Measurements from ENCODE around the gene NEURL4.

Gene NEURL4

DNA sequence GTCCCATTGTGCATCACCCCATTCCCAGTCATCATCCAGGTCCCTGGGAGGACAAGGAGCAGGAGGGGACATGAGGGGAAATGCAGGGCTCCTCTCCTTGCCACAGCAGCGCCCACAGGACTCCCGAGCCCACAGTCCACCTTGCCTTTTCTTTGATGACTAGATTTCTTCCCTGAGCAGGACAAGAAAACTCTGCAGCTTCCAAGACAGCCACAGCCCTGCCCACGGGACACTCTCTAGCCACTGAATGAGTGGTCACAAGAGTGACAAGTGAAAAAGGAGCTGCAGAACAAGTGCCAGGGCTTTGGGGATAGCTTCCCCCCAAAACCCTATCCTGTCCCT lies 4.7 kb downstream of the NEURL4 start:
- DNase-seq (ENCODE audit: extremely low read depth in 1 of 2, low read depth in 1 of 2), result no peak

DNA sequence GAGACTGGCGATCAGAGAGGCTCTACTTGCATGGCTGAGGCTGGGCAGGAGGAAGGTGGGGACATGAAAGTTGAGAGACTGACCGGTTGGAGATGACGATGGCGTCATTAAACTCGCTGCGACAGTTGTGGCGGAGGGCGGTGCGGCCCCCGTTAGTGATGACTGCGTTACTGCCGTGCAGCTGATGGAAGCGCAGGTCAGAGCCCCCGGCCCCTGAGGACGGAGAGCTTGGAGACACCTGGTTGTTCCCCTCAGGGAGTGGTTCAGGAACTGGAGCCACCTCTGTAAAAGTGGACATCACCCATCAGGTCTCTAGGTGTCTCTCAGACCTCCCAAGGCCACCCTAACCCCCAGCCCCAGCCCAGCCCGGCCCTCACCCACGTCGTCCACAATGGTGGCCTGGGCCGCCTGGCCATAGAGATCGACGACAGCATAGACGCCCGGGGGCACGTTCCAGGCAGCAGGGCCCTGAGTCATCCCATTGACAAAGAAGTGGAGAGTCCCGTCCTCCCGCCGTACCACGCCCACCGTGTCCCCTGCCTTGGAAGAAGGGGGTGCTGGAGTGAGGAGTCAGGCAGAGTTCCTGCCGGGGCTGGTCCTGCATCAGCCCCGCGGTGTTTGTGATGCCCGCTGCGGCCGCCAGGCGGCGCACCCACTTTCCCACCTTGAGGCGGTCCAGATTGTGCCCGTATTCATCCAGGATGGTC lies 5.3 kb downstream of the NEURL4 start:
- peak in 1 of 2 donors; percentile 56 for DNase-seq (ENCODE audit: extremely low read depth in 1 of 2, low read depth in 1 of 2)

GRCh38 chr17:7322520-7323194 lies 6.5 kb downstream of the NEURL4 start:
- no peak for DNase-seq (ENCODE audit: extremely low read depth in 1 of 2, low read depth in 1 of 2)

GRCh38 chr17:7321466-7321865 lies 7.7 kb downstream of the NEURL4 start:
- DNase-seq (ENCODE audit: extremely low read depth in 1 of 2, low read depth in 1 of 2), result no peak

- DNase-seq (ENCODE audit: extremely low read depth in 1 of 2, low read depth in 1 of 2), result no peak
Measured at GRCh38 chr17:7318121-7318860, 10.8 kb downstream of the NEURL4 start.

GRCh38 chr17:7317161-7317803 lies 11.9 kb downstream of the NEURL4 start:
- DNase-seq (ENCODE audit: extremely low read depth in 1 of 2, low read depth in 1 of 2), result no peak

DNA sequence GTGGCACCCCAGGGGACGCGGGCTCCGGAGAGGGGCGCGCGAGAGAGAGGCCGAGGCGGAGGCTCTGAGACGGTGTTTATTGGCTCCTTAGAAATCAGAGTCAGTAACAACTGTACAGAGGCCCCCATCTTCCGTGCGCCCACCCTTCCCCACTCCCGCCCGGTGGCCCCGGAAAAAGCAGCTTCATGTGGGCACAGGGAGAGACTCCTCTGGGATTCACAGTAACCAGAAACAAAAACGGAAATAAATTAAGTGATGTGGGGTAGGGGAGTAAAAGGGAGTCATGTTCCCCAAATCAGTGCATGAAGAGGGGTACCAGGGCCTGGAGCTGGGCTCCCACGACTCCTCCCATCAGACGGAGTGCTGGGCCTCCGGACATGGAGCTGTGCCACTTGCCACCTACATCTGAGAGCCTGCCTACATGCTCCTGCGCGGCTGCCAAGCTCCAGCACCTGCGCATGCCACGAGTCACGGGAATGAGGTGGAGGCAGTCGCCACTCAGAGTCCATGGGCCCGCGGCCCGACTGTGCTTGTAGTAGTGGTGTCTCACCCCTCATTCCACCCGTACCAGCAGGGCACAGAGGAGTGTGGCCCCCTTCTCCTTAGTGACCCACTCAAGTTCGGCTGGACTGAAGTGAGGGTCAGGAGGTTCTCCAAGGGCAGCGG lies 13.4 kb downstream of the NEURL4 start:
- DNase-seq (ENCODE audit: extremely low read depth in 1 of 2, low read depth in 1 of 2), result no peak

DNA sequence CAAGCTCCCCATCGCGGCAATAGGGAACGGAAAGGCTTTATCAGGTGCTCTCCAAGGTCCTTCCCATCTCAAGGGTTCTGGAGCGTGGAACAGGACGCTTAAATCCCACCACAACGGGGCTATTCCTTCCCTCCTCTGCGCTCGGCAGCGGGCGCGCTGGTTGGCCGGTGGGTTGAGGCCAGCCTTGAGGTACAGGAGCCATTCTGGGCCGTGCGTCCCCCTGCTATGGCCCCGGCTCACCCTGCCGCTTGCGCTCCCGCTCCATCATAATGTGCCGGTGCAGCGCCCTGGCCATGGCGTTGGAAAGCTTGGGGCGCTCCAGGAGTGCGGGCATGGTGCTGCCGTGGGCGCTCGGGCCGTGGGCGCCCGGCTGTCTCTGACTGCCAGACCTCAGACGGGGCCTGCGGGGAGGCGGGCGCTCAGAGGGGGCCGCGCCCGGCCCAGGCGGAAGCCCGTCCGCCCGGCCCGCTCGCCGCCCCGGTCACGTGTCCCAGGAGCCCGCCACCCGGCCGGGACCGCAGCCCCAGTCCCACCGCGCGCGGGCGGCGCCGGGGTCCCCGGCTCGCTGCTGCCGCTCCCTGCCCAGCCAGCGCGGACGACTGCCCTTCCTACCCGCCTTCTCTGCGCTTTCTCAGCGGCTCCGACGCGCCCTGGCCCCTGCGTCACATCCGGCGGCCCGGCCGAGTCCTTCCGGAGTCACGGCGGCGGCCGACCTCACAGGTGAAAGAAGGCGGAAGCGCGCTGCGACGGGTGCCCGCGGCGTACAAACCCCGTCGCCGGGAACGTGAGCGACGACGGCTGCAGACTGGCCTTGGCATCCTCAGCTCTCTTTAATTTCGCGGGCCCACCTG lies 14.2 kb downstream of the NEURL4 start, which contains the start of gene GPS2:
GPS2 (minus strand) TSS at position 642 of the 851 bp plus-strand sequence; CDS start at position 334, 308 bp downstream.
- peak; percentile 76 to 91 for DNase-seq (ENCODE audit: extremely low read depth in 1 of 2, low read depth in 1 of 2)

DNA sequence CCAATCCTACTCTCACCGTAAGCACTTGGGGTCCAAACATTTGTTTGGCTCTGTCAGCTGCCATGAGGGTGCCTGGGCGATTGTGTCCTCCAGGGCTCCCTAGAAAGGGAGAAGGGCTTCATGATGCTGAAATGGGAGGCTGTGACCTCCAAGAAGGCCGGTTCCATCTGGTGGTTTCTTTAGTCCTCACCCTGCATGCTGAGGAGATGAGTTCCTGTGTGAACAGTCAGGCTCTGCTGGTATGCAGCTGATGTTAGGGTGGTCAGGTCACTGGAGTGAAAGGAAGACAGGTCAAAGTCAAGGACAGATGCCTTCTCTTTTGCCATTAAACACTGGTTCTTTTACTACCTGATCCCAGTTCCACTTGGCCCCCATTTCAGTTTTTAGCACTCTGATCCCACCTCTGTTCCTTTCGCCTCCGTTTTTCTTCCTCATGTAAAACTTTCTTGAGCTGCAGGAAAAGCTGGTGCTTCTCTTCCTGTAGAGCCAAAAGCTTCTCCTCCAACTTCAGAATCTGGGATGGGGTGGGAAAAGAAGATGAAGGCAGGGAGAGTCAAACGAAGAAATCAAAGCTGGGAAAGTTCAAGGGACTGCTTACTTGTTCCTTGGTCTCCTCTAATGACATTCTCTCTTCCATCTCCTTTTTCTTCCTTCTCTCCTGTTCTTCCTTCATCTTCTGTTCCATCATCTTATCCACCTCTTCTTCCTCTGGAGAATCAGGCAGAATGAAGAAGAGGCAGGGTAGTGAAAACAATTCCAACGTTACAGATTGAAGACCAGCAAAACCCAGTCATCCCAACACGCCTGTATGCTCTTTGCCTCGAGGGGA lies 15.0 kb downstream of the NEURL4 start:
- DNase-seq (ENCODE audit: extremely low read depth in 1 of 2, low read depth in 1 of 2), result no peak

- no peak for DNase-seq (ENCODE audit: extremely low read depth in 1 of 2, low read depth in 1 of 2)
Measured at GRCh38 chr17:7313088-7313889, 15.8 kb downstream of the NEURL4 start.

DNA sequence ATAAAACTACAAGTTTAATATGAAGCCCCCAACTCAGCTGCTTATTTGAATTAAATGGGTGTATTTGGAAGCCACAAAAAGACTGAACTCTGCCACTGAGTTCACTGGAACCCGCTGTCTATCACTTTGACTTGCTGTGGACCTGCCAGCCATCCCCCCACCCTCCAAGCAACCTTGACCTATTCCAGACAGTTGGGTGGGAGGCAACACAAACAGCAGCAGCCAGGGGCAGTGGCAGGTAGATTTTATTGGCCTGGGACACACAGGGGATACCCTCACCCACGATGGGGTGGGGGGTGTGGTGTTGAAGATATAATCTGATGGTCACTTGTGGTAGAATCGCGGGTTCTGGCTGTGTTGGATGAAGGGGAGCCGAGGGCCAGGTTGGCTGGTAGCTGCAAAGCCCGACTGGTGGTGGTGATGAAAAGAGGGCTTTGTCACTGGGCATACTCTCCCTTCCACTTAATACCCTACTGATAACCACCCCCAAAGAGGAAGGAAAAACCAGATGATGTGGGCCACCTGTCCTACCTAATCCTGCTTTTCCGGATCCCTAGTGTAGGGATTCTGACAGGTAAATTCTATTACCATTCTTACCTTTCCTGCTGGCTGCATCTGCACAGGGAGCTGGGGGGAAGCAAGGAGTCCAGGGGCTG lies 16.6 kb downstream of the NEURL4 start:
- DNase-seq (ENCODE audit: extremely low read depth in 1 of 2, low read depth in 1 of 2), result no peak

DNA sequence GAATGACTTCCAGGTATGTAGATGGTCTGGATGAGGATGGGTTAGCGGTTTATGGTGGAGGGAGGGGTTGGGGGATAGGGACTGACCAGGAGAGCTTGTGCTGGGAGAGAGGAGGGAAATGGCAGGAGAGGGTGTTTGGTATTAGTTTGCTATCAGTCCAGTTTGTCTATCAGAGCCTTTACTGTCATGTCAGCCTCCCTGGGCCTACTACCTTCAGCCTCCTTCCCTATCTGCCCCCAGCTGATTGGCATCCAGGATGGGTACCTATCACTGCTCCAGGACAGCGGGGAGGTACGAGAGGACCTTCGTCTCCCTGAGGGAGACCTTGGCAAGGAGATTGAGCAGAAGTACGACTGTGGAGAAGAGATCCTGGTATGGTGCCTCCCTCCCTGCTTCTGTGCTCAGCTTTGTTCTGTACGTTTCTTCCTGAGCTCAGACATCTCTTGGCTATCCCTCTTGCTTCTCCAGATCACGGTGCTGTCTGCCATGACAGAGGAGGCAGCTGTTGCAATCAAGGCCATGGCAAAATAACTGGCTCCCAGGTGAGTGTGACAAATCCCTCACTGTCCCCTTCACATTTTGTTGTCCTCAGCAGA lies 17.9 kb downstream of the NEURL4 start:
- DNase-seq (ENCODE audit: extremely low read depth in 1 of 2, low read depth in 1 of 2), result no peak

DNA sequence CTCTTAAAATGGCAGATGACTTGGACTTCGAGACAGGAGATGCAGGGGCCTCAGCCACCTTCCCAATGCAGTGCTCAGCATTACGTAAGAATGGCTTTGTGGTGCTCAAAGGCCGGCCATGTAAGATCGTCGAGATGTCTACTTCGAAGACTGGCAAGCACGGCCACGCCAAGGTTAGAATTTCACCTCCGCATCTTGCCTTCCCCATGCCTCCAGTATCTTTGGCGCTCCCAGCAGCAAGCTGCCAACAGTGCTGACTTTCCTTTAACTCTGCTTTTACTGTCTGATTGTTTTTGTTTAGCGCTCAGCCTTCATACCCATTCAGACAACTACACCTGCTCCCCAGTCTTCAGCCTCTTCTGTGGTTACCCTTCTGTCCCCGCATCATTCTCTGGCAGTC lies 19.5 kb downstream of the NEURL4 start:
- no peak for DNase-seq (ENCODE audit: extremely low read depth in 1 of 2, low read depth in 1 of 2)

DNA sequence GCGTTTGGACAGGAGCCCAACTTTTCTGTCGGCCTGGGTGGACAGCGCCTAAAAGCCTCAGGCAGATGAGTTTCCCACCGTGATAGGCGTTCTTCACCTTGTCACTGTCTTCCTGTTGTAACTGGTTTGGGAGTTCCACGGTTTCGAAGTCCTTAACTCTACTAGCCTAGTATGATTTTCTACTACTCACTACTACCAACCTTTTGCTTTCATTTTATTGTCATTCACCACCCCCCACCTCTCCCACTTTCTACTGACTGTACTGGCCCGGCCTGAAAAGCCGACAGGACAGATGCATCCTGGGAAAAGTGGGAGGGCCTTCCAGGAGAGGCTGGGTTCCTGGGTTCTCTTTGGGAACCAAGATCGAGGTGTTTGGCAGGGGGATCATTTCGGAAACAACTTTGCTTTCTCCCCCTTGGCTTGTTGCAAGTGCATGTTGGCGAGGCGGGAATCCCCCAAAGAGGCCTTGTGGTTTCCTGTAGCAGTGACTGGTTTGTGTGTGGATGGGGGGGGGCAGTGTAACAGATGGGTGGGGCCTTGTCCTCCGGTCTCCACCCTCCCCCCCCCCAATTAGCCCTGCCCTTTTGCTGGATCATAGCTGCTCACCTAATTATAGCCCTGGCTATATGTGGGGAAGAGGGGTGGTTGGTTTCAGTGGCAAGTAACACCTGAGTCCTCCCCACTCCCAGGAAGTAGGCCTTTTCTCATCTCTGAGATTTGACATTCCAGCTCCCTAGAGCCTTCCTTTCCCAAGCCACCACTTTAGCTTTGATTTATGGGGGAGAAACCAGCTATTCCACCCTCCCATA lies 20.3 kb downstream of the NEURL4 start:
- DNase-seq (ENCODE audit: extremely low read depth in 1 of 2, low read depth in 1 of 2), result peak; percentile 69 to 78

GRCh38 chr17:7307686-7308624 lies 21.2 kb downstream of the NEURL4 start:
- peak in 1 of 2 donors; percentile 33 for DNase-seq (ENCODE audit: extremely low read depth in 1 of 2, low read depth in 1 of 2)

Measured in activated CD8-positive, alpha-beta memory T cell treated with anti-CD3 and anti-CD28 coated beads for 1 hour (primary cell).